ENCODE results near the gene LHFPL4. TPM values are rescaled to one million over a fixed set of nuclear protein-coding genes. Genes with fewer than 3 reads are reported as not detected.

Gene LHFPL4
- total and polyA plus RNA-seq, 9 of the 15 experiments (the other 6 are each of a cell fraction or from before 2014, with no cell fraction given) = not detected

DNA sequence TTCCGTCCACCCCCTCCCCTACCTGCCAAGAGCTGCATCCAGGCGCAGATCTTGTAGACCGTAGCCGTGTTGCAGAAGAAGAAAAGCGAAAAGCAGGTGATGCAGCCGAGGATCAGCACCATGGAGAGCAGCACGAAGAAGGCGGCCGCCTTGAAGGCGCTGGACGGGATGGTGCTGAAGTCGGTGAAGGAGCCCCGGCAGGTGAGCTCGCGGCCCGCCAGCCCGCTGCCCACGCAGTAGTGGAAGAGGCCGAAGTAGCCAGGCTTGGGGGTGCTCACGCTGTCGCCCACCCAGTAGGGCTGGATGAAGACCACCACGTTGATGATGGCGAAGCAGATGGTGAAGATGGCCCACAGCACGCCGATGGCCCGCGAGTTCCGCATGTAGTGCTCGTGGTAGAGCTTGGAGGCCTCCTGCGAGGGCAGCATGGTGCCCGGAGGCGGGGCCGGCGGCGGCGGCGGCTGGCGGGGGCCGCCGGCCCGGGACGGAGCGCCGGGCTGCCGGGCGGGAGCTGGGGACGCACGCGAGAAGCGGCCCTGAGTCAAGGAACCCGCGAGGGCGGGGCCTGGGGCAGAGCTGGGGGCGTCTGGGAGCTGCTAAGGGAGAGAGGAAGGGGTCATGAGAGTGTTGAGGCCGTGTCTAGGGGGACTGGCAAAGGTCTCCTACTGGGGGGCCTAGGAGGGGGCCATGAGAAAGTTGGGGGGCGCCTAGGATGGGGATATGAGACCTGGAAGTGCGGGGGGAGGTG lies 1.2 kb downstream of the LHFPL4 start (continued):
- TF ChIP-seq KDM4B (IDR thresholded peaks at IDR 0.05; ENCODE audit: borderline replicate concordance in 2 of 2, low read depth in 1 of 2) (0 out of 4 replicates have a peak, but pooled peaks of 1 of the 2 experiments have one; percentile 40), ZNF699 (CRISPR knock-in tag; IDR thresholded peaks at IDR 0.05; ENCODE audit: insufficient replicate concordance) (no peak), ZNF217 (CRISPR knock-in tag; IDR thresholded peaks at IDR 0.05) (0 out of 2 replicates have a peak, but pooled peaks have one; percentile 24), ZNF583 (CRISPR knock-in tag; IDR thresholded peaks at IDR 0.05) (peak; percentile 71; the same call in 1 of the 2 replicates), FOXK1 (CRISPR knock-in tag; IDR thresholded peaks at IDR 0.05; ENCODE audit: borderline replicate concordance) (peak; percentile 77; the same call in 1 of the 2 replicates), NCOA1 (IDR thresholded peaks at IDR 0.05; ENCODE audit: low read depth) (peak; percentile 92), ZNF197 (CRISPR knock-in tag; IDR thresholded peaks at IDR 0.05; ENCODE audit: low read depth) (0 out of 2 replicates have a peak, but pooled peaks have one; percentile 62)
- TF ChIP-seq, protein P1, sequence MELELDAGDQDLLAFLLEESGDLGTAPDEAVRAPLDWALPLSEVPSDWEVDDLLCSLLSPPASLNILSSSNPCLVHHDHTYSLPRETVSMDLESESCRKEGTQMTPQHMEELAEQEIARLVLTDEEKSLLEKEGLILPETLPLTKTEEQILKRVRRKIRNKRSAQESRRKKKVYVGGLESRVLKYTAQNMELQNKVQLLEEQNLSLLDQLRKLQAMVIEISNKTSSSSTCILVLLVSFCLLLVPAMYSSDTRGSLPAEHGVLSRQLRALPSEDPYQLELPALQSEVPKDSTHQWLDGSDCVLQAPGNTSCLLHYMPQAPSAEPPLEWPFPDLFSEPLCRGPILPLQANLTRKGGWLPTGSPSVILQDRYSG (tag; conservative IDR thresholded peaks at IDR 0.05; ENCODE audit: low read depth) = peak; percentile 70; the same call in 1 of the 2 replicates
- TF ChIP-seq, protein P2, sequence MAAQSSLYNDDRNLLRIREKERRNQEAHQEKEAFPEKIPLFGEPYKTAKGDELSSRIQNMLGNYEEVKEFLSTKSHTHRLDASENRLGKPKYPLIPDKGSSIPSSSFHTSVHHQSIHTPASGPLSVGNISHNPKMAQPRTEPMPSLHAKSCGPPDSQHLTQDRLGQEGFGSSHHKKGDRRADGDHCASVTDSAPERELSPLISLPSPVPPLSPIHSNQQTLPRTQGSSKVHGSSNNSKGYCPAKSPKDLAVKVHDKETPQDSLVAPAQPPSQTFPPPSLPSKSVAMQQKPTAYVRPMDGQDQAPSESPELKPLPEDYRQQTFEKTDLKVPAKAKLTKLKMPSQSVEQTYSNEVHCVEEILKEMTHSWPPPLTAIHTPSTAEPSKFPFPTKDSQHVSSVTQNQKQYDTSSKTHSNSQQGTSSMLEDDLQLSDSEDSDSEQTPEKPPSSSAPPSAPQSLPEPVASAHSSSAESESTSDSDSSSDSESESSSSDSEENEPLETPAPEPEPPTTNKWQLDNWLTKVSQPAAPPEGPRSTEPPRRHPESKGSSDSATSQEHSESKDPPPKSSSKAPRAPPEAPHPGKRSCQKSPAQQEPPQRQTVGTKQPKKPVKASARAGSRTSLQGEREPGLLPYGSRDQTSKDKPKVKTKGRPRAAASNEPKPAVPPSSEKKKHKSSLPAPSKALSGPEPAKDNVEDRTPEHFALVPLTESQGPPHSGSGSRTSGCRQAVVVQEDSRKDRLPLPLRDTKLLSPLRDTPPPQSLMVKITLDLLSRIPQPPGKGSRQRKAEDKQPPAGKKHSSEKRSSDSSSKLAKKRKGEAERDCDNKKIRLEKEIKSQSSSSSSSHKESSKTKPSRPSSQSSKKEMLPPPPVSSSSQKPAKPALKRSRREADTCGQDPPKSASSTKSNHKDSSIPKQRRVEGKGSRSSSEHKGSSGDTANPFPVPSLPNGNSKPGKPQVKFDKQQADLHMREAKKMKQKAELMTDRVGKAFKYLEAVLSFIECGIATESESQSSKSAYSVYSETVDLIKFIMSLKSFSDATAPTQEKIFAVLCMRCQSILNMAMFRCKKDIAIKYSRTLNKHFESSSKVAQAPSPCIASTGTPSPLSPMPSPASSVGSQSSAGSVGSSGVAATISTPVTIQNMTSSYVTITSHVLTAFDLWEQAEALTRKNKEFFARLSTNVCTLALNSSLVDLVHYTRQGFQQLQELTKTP (IDR thresholded peaks at IDR 0.05; ENCODE audit: low read depth in 1 of 2, partially characterized antibody in 2 of 2) = peak in 1 of 2 experiments; percentile 94
- TF ChIP-seq, protein P3, sequence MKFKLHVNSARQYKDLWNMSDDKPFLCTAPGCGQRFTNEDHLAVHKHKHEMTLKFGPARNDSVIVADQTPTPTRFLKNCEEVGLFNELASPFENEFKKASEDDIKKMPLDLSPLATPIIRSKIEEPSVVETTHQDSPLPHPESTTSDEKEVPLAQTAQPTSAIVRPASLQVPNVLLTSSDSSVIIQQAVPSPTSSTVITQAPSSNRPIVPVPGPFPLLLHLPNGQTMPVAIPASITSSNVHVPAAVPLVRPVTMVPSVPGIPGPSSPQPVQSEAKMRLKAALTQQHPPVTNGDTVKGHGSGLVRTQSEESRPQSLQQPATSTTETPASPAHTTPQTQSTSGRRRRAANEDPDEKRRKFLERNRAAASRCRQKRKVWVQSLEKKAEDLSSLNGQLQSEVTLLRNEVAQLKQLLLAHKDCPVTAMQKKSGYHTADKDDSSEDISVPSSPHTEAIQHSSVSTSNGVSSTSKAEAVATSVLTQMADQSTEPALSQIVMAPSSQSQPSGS (CRISPR knock-in tag; IDR thresholded peaks at IDR 0.05) = 0 out of 2 replicates have a peak, but pooled peaks have one; percentile 53

Data from K562 (cell line).